HEK293 (cell line): ENCODE data around the gene ADGB.

Experiments used
- CTCF ChIA-PET: fragments of 350-600 bp; formaldehyde crosslinking; extraction: SDS; loops from one replicate; lab custom pipeline; 2021; ENCODE audit warnings: antibody characterized with exemption; lab: Yijun Ruan, JAX
- POLR2A ChIA-PET: fragments of 300-600 bp; formaldehyde crosslinking; extraction: SDS; loops from one replicate; lab custom pipeline; 2020; ENCODE audit warnings: antibody characterized with exemption, inconsistent platforms; lab: Yijun Ruan, JAX
- H3K27ac ChIP-seq: fragments of 200-500 bp; sonication (Bioruptor generic); 2 replicates; pipeline ENCODE4 v1.5.1; 2014; ENCODE audit warnings: low read depth, low read length, control low read depth, inconsistent platforms; ENCODE audit errors: extremely low read depth
- H3K36me3 ChIP-seq, 2 experiments: fragments of 200-500 bp in 1 of 2; sonication (Bioruptor generic) in 1 of 2; 1 replicate in 1 of 2; 2 replicates in 1 of 2; pipeline ENCODE4 v1.5.1; 2014 to 2017; ENCODE audit warnings: inconsistent platforms in 2 of 2, low read length in 2 of 2; ENCODE audit not compliant: control insufficient read depth in 2 of 2, insufficient read depth in 1 of 2
- H3K4me1 ChIP-seq: fragments of 200-500 bp; sonication (Bioruptor generic); 2 replicates; pipeline ENCODE4 v1.5.1; 2014; ENCODE audit warnings: mild to moderate bottlenecking, low read length, inconsistent platforms; ENCODE audit not compliant: control insufficient read depth, insufficient read depth
- H3K4me3 ChIP-seq: 2 replicates; pipeline ENCODE4 v1.5.1; 2011; ENCODE audit warnings: low read depth, mild to moderate bottlenecking, control low read depth, low read length, moderate library complexity
- H3K9me3 ChIP-seq: fragments of 200-500 bp; sonication (Bioruptor generic); 2 replicates; pipeline ENCODE4 v1.5.1; 2014; ENCODE audit warnings: low read depth, low read length, inconsistent platforms; ENCODE audit not compliant: control insufficient read depth, insufficient read depth
- AEBP2 ChIP-seq: fragments of 450-650 bp; formaldehyde crosslinking; IDR thresholded peaks from 2 replicates; pipeline ENCODE4 v1.5.1; 2016; ENCODE audit warnings: missing biosample characterization, missing genetic modification characterization, borderline replicate concordance
- BCL11A ChIP-seq: fragments of 450-650 bp; formaldehyde crosslinking; IDR thresholded peaks from 2 replicates; pipeline ENCODE4 v1.5.1; 2016; ENCODE audit warnings: low read depth, missing biosample characterization, missing genetic modification characterization
- GLIS2 ChIP-seq: fragments of 450-650 bp; formaldehyde crosslinking; IDR thresholded peaks from 2 replicates; pipeline ENCODE4 v1.5.1; 2016; ENCODE audit warnings: missing biosample characterization, missing genetic modification characterization
- IKZF3 ChIP-seq: fragments of 450-650 bp; IDR thresholded peaks from 2 replicates; pipeline ENCODE4 v1.5.0; 2018; ENCODE audit warnings: missing biosample characterization, mild to moderate bottlenecking, missing genetic modification characterization, moderate library complexity
- MEIS1 ChIP-seq: sonication (generic); formaldehyde crosslinking; IDR thresholded peaks from 2 replicates; pipeline ENCODE4 v1.8.1; 2022; ENCODE audit warnings: missing genetic modification reagents, mild to moderate bottlenecking, borderline replicate concordance
- MZF1 ChIP-seq: fragments of 450-650 bp; formaldehyde crosslinking; IDR thresholded peaks from 2 replicates; pipeline ENCODE4 v1.5.1; 2017; ENCODE audit warnings: missing biosample characterization, missing genetic modification characterization, borderline replicate concordance
- SCRT1 ChIP-seq: fragments of 450-650 bp; formaldehyde crosslinking; IDR thresholded peaks from 2 replicates; pipeline ENCODE4 v1.5.1; 2016; ENCODE audit warnings: missing biosample characterization, missing genetic modification characterization, borderline replicate concordance
- ZNF10 ChIP-seq: fragments of 450-650 bp; formaldehyde crosslinking; IDR thresholded peaks from 2 replicates; pipeline ENCODE4 v1.5.1; 2017; ENCODE audit warnings: missing biosample characterization, missing genetic modification characterization
- ZNF112 ChIP-seq: fragments of 450-650 bp; formaldehyde crosslinking; IDR thresholded peaks from 2 replicates; pipeline ENCODE4 v1.5.0; 2017; ENCODE audit warnings: missing biosample characterization, missing genetic modification characterization
- ZNF16 ChIP-seq: fragments of 450-650 bp; formaldehyde crosslinking; IDR thresholded peaks from 2 replicates; pipeline ENCODE4 v1.5.1; 2016; ENCODE audit warnings: low read depth, missing biosample characterization, missing genetic modification characterization
- ZNF169 ChIP-seq: fragments of 450-650 bp; formaldehyde crosslinking; IDR thresholded peaks from 2 replicates; pipeline ENCODE4 v1.5.1; 2016; ENCODE audit warnings: missing biosample characterization, missing genetic modification characterization
- ZNF223 ChIP-seq: fragments of 450-650 bp; formaldehyde crosslinking; IDR thresholded peaks from 2 replicates; pipeline ENCODE4 v1.5.1; 2016; ENCODE audit warnings: missing biosample characterization, missing genetic modification characterization
- ZNF280D ChIP-seq: fragments of 450-650 bp; formaldehyde crosslinking; IDR thresholded peaks from 2 replicates; pipeline ENCODE4 v1.5.1; 2016; ENCODE audit warnings: missing biosample characterization, missing genetic modification characterization
- ZNF302 ChIP-seq: fragments of 450-650 bp; formaldehyde crosslinking; IDR thresholded peaks from 2 replicates; pipeline ENCODE4 v1.5.1; 2016; ENCODE audit warnings: missing biosample characterization, missing genetic modification characterization, low read depth
- ZNF341 ChIP-seq: fragments of 450-650 bp; formaldehyde crosslinking; IDR thresholded peaks from 2 replicates; pipeline ENCODE4; 2016; ENCODE audit warnings: low read depth, missing biosample characterization, missing genetic modification characterization
- ZNF391 ChIP-seq: fragments of 450-650 bp; formaldehyde crosslinking; IDR thresholded peaks from 2 replicates; pipeline ENCODE4 v1.5.1; 2016; ENCODE audit warnings: low read depth, missing biosample characterization, missing genetic modification characterization, borderline replicate concordance
- ZNF426 ChIP-seq: fragments of 450-650 bp; formaldehyde crosslinking; IDR thresholded peaks from 2 replicates; pipeline ENCODE4 v1.5.1; 2017; ENCODE audit warnings: missing biosample characterization, missing genetic modification characterization, mild to moderate bottlenecking, inconsistent platforms, moderate library complexity
- ZNF433 ChIP-seq: fragments of 450-650 bp; formaldehyde crosslinking; IDR thresholded peaks from 2 replicates; pipeline ENCODE4 v1.5.1; 2016; ENCODE audit warnings: missing biosample characterization, missing genetic modification characterization, low read depth
- ZNF521 ChIP-seq: fragments of 450-650 bp; formaldehyde crosslinking; IDR thresholded peaks from 2 replicates; pipeline ENCODE4 v1.5.1; 2017; ENCODE audit warnings: missing biosample characterization, mild to moderate bottlenecking, missing genetic modification characterization
- ZNF530 ChIP-seq: fragments of 450-650 bp; formaldehyde crosslinking; IDR thresholded peaks from 2 replicates; pipeline ENCODE4 v1.5.1; 2016; ENCODE audit warnings: low read depth, missing biosample characterization, missing genetic modification characterization
- ZNF548 ChIP-seq: fragments of 450-650 bp; formaldehyde crosslinking; IDR thresholded peaks from 2 replicates; pipeline ENCODE4 v1.5.1; 2016; ENCODE audit warnings: missing biosample characterization, missing genetic modification characterization
- ZNF555 ChIP-seq: fragments of 450-650 bp; formaldehyde crosslinking; conservative IDR thresholded peaks from 2 replicates; pipeline ENCODE4 v1.5.1; 2017; ENCODE audit warnings: missing biosample characterization, mild to moderate bottlenecking, missing genetic modification characterization, inconsistent platforms
- ZNF629 ChIP-seq: fragments of 450-650 bp; formaldehyde crosslinking; IDR thresholded peaks from 2 replicates; pipeline ENCODE4 v1.5.1; 2017; ENCODE audit warnings: missing biosample characterization, missing genetic modification characterization
- ZNF660 ChIP-seq: fragments of 450-650 bp; IDR thresholded peaks from 2 replicates; pipeline ENCODE4 v1.5.1; 2018; ENCODE audit warnings: missing biosample characterization, mild to moderate bottlenecking, missing genetic modification characterization
- ZNF768 ChIP-seq: fragments of 450-650 bp; formaldehyde crosslinking; IDR thresholded peaks from 2 replicates; pipeline ENCODE4 v1.5.1; 2018; ENCODE audit warnings: missing biosample characterization, mild to moderate bottlenecking, missing genetic modification characterization
- ZNF830 ChIP-seq: fragments of 450-650 bp; IDR thresholded peaks from 2 replicates; pipeline ENCODE4 v1.5.0; 2018; ENCODE audit warnings: missing biosample characterization, missing genetic modification characterization, low read depth, mild to moderate bottlenecking, moderate library complexity
- TF ChIP-seq, protein P1 (sequence below): fragments of 450-650 bp; formaldehyde crosslinking; IDR thresholded peaks from 2 replicates; pipeline ENCODE4 v1.5.1; 2016; ENCODE audit warnings: missing biosample characterization, missing genetic modification characterization

ADGB gene

DNA sequence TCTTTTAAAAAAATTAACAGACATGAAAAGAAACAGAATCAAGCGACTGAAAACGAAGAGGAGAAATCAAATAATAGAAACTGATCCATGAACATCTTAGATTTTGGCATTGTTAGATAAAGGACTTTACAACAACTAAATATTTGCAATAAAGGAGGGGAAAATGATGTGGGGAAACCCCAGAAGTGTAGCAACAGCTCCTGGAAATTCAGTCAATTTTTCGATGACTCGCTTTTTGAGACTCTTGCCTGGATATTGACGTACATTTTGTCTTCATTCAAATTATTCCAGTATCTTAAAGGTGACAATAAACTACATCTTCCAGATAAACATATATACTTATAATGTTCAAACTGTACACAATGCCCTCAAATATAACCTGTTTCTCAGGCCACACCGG is 44.1 kb downstream of the ADGB start:
- no peaks in the 10 kb centered on the region for H3K4me1 ChIP-seq
- H3K36me3 ChIP-seq, result no peaks in the 10 kb centered on the region
- POLR2A ChIA-PET, result no interaction called here
- TF ChIP-seq ZNF391, result no peak
- TF ChIP-seq MEIS1 (CRISPR knock-in tag), result no peak
- TF ChIP-seq ZNF555, result no peak
- no peak for TF ChIP-seq ZNF223 (tag by site-specific recombination)
- TF ChIP-seq ZNF280D (tag by site-specific recombination), result no peak
- no peak for TF ChIP-seq ZNF521 (tag by site-specific recombination)
- no peak for TF ChIP-seq ZNF112
- TF ChIP-seq ZNF426 (tag by site-specific recombination), result no peak
- H3K9me3 ChIP-seq, result no peaks in the 10 kb centered on the region
- CTCF ChIA-PET, result no interaction called here
- H3K27ac ChIP-seq, result no peak overlapping the region
- H3K4me3 ChIP-seq, result no peak overlapping the region

DNA sequence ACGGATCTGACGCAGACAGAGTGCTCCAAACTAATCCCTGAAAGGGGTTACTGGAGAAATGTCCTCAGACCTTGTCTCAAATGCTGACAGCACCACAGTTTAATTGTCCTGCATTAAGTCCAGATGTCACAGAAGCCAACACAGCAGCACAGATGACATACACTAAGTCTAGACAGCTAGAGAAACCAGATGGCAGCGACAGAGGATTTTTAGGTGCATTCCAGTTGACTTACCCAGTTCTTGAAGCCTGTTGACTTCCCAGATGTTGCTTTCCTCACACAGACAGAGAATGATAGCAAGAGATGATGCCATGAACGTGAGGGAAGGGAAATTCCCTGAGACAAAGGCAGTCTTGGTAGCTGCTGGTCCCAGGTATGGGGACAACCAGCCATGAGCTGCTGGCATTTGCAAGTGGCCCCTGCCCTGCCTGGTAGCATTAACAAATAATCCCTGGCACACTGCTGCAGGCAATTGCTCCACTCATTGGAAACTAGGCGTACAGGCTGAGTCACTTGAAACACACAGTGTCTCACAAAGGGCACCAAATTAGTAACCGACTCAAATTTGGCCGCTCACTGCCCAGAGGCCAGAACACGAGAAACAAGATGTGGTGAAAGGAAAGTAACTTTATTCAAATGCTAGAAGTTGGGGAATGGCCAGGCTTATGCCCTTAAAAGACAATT is 52.2 kb downstream of the ADGB start:
- H3K9me3 ChIP-seq, result no peaks in the 10 kb centered on the region
- H3K36me3 ChIP-seq, result no peaks in the 10 kb centered on the region
- no peak overlapping the region for H3K4me3 ChIP-seq
- no peak overlapping the region for H3K27ac ChIP-seq
- TF ChIP-seq MZF1 (tag by site-specific recombination), result no peak
- no peak for TF ChIP-seq SCRT1
- TF ChIP-seq ZNF341, result no peak
- no peak for TF ChIP-seq ZNF629
- TF ChIP-seq BCL11A (tag by site-specific recombination), result no peak
- no peak for TF ChIP-seq ZNF16 (tag by site-specific recombination)
- TF ChIP-seq ZNF660 (tag by site-specific recombination), result no peak
- TF ChIP-seq, protein P1, sequence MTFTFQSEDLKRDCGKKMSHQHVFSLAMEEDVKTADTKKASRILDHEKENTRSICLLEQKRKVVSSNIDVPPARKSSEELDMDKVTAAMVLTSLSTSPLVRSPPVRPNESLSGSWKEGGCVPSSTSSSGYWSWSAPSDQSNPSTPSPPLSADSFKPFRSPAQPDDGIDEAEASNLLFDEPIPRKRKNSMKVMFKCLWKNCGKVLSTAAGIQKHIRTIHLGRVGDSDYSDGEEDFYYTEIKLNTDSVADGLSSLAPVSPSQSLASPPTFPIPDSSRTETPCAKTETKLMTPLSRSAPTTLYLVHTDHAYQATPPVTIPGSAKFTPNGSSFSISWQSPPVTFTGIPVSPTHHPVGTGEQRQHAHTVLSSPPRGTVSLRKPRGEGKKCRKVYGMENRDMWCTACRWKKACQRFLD (tag by site-specific recombination), result no peak
- no peak for TF ChIP-seq ZNF10 (tag by site-specific recombination)
- no peak for TF ChIP-seq ZNF548 (tag by site-specific recombination)
- no peak for TF ChIP-seq AEBP2 (tag by site-specific recombination)
- TF ChIP-seq ZNF433 (tag by site-specific recombination), result no peak
- TF ChIP-seq IKZF3 (tag by site-specific recombination), result no peak
- TF ChIP-seq ZNF830 (tag by site-specific recombination), result no peak
- no peak for TF ChIP-seq ZNF169
- TF ChIP-seq ZNF302 (tag by site-specific recombination), result no peak
- no peak for TF ChIP-seq ZNF530 (tag by site-specific recombination)
- no peak for TF ChIP-seq ZNF768 (tag by site-specific recombination)
- TF ChIP-seq GLIS2 (tag by site-specific recombination), result no peak
- TF ChIP-seq, all 188 proteins: peak for 0
- POLR2A ChIA-PET, result interaction anchor here (0.8 kb wide), 1 partner anchor 107 kb away, joined by 5 read pairs; no protein-coding TSS in a partner anchor
- CTCF ChIA-PET, result no interaction called here
- no peaks in the 10 kb centered on the region for H3K4me1 ChIP-seq
